Activated CD4-positive, alpha-beta T cell treated with anti-CD3 and anti-CD28 coated beads, Interleukin-2, amount 50 U/mL, for 1 hour (primary cell): Measurements from ENCODE around the gene TLL2.

Experiments used
- DNase-seq: peaks from one replicate; pipeline ENCODE4 v3.0.0-alpha.2; 2020

TLL2 gene

DNA sequence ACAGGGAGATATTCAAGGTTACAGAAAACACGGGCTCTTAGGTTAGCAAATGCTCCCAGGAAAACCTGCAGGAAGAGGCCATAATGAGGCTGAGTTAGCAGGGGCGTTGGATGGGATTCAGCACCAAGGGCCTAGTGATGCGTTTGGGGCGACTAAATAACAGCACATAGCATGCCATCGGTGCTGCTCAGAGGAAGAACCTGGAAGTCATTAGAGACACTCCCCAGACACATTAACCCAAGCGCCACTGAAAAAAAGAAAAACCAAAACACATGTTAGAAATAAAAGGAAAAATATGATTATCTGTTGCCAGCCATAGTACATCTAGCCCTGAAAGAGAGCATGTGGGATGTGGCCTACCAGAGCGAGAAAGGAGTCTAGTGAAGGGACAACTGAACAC, 126.1 kb downstream of the TLL2 start:
- DNase-seq: no peak

DNA sequence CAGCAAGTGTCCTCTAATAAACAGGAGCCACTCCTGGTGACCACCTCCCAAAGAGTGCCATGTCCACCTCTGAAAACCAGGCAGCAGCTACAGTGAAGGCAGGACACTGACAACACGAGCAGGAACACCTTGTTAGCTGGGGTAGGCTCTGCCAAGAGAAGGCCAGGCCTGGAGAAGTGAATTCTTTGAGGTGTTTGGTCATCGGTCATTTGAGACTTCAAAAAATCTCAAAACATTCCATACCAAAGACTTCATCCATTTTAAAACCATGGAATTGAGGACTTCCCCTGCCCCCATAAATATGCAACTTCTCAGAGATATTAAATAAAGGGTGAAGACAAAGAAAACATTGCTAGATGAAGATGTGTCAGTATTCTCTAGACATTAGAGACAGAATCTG, 126.6 kb downstream of the TLL2 start:
- no peak for DNase-seq

DNA sequence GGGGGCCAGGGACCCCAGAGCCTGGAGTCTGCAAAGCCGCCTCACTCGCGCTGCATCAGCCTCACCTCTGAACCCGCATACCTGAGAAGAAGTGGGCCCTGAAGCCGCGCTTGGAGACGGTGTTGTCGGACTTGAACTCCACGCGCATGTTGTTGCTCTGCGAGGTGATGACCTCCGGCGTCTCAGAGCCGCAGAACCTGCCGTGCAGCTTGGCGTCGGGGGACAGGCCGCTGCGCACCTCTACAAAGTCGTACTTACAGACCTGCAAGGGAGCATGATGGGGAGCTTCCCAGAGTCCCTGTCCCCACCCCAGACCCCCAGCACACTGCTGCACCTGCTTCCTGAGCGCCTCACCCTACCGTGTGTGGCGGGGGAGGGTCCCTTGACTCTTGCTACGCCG, 129.2 kb downstream of the TLL2 start:
- no peak for DNase-seq

DNA sequence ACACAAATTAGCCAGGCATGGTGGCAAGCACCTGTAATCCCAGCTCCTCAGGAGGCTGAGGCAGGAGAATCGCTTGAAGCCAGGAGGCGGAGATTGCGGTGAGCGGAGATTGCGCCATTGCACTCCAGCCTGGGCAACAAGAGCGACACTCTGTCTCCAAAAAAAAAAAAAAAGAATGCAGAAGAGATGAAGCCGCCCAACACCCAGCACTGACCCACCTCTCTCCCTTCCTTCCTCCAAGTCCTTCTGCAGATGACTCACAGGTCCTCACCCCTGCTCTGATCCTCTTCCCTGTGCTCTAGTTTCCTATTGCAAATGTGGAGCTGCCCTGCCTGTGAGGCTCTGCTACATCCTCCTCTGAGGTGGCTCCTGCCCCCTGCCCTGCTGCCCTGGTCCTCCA, 132.9 kb downstream of the TLL2 start:
- no peak for DNase-seq

DNA sequence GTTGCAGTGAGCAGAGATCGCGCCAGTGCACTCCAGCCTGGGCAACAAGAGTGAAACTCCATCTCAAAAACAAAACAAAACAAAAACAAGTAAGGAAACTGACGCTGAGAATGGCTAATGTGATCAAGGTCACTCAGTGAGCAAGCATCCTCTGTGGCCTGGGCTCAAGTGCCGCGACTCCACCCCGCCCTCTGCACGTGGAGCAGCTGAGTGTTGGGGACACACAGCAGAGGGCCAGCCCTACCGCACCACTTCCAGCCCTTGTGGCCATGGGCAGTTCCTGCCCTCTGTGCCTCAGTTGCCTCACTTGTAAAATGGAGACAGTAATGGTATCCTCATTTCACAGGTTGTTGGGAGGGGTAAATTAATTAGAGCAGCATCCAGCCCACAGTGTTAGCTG, 134.0 kb downstream of the TLL2 start:
- DNase-seq: no peak

DNA sequence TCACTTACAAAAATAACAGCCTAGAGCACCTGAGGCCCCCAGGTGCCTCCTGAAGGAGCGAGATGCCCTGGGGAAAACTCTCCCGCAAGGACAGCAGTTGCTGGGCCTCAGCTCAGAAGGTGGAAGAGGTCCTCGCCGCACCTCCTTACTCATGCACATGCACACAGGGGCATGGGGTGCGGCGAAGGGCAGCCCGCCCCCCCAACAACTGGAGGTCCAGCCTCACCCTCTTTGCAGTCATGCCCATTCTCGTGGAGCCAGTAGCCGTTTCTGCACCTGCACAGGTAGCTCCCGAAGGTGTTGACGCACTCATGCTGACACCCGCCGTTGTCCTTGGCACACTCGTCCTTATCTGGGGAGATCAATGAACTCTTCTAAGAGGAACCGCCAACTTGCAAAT, 135.0 kb downstream of the TLL2 start:
- no peak for DNase-seq

DNA sequence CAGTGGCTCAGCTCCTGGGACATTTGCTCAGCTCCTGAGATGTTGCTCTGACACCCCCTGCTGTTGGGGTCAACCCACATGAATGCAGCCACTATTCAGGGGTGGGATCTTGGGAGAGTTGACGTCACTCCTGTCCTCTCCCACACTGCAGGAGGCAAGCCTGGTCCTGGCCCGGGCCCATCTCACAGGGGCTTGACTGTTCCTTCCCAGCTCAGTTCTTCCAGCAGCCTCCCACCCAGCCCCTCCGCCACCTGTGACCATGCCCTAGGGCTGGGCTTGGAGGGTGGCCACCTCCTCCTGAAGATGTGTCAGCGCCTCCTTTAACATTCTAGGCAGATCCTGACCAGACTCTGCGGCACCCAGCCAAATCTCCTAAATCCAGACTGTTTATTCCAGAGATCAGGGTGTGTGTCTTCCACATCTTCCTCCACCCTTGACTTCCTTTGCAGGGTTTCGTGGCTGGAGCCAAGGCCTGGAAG, 135.9 kb downstream of the TLL2 start:
- no peak for DNase-seq

DNA sequence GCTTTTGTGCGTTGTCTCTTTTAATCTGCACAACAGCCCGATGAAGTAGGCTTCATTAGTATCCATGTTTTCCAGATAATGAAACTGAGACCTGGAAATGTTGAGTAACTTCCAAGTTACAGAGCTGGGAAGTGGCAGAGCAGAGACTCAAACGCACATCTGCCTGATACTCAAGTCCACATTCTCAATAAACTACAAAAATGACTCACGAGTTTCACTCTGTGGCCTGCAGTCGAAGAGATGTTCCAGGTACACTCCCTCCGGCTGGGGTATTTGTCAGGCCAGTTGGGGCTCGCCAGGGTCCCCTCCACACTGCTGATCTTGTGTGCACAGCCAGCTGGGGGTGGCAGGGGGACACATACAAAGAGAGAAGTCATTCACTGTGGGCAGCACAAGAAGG, 137.2 kb downstream of the TLL2 start:
- DNase-seq: no peak

DNA sequence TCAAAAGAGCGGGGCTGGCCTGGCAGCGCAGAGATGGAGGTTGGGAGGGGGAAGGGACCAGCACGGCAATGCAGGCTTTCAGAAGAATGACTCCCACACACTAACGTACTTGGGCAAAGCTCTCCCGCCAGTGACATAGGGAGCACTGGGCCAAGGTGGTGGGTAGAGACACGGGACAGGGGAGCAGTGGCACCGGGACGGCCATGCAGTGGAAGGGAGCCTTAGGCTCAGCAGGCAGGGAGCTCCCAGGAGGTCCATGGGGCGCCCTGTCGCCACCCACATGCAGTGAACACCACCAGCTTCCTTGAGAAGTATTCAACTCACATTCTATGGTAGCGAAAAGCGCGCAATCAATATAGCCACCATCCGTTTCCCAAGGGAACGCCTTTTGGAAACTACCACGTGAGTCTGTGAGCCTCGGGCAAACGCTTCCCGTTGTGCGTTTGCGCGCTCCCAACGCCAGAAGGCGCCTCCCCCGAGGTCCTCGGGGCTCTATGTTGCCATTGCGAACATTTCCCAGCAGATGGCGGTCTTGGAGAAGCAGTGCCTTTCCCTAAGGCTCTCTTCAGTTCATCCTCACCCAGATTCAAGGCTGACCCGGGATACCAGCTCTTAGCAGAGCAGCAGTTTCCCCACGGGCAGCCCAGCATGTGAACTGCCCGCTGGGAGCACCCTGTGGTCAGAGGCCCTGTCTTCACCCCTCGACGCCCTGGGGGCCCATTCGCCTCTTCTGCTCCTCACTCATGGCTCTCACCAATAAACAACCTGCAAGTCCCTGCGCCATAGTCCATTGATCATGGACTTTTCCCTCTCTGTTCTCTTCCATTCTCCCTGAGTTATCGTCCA, 138.5 kb downstream of the TLL2 start:
- peak; percentile 67 for DNase-seq

DNA sequence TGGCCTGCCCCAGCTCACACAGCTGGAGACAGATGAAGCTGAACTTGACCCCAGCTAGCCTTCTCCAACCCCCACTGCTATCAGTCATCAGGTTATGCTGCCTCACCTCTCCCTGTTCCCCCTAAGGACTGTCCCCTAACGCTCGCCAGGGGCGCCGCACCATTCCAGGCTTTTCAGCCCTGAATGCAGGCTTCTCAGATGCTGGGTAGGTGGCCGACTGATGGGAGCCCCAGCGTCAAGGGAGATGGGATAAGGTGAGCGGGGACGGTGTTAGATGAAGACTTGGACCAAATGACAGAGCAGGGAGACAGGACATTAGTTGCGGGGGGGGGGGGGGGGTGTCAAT, 139.1 kb downstream of the TLL2 start:
- no peak for DNase-seq

DNA sequence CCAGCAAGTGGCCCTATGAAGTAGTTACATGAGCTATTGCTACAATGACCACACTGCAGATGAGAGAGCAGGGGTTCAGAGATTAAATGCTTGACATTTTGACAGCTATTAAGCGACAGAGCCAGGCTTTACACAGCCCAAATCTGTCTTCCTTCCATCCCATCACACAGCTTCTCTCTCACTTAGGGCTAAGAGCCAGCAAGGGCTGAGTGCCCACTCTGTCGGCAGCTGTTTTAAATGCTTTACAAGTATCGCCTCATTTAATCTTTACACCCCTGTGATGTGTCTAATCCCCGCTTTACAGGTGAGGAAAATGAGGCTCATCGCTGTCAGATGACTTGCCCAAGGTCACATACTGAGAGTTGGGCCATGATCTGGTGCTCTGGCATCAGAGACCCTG, 139.7 kb downstream of the TLL2 start:
- DNase-seq: no peak

DNA sequence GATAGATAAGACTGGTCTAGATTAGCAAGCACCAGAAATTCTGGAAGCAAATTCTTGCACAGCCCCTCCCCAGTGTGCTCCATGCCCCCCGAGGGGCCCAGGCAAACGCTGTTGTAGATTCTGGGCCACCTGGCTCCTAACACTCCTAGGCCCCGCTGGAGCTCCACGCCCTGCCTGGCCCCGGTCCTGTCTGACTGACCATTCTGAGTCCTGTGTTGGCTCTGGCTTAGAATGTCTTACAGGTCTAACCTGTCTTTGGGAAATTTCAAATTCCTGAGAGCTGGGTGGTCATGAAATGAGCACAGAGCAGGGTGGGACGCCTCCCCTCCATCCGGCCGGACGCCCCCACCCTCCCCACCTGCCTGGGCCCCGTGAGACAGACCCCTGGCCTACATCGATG, 142.4 kb downstream of the TLL2 start:
- DNase-seq: no peak

DNA sequence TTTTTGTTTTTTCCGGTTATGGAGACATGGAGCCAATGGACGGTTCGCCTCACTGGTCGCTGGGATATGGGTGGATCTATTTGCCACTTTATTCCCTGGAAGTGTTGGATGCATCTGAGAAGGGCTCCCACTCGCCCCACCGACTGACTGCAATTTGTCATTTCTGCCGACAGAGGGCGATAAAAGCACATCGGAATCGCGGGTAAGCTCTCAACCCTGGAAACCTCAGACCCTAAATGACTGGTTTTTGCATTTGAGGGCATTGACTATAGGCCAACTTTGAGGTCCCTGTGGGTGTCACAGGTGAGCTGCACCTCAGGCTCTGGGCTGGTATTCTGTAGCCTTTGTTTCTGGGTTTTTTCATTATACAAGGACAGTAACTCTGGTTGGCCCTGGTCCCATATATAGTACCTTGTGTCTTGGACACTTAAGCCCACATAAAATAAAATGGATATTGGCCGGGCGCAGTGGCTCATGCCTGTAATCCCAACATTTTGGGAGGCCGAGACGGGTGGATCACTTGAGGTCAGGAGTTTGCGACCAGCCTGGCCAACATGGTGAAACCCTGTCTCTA, 143.1 kb downstream of the TLL2 start:
- peak; percentile 44 for DNase-seq

DNA sequence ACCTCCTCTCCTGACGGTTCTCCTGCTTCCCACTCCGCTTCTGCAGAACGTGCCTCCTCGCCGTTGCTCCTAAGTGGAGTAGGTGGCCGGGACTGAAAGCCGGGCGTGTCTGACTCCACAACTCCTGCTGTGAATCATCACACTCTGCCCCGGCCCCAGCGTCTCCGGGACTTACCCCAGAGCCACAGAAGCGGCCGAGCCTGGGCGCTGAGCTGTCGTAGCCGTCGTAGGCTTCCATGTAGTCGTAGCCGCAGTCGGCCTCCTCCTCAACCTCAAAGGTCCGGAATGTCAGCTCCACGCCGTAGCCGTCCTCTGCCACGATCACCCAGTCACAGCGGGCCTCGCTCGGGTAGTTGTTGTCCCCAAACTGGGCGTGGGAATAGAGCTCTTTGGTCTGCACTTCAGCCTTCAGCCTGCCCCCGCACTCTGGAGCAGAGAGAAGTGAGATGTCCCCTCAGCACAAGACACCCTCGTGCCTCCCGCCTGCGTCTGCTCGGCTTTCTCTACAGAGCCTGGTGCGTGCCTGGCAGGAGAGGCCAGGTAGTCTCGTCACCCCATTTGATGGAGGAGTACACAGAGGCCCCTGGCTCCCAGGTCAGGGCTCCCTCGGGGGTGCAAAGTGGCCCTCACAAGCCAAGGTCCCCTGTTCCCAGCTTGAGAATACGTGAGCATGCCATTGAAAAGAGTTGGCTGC, 143.7 kb downstream of the TLL2 start:
- no peak for DNase-seq

DNA sequence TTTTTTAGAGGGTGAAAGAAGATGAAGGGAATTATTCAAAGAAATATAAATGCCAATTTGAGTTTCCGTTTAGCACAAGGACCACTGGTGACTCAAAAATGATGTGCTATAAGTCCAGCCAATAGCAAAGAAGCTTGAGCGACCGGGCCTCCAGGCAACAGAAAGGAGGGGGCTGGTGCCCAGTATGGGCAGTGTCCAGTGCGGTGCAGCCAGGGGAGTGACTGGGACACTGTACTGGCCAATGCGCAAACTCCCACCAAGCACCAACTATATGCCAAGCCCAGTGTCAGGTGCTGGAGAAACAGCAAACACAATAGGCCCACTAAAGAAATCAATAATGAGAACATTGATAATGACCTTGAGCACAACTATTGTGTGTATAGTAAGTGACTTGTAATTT, 144.8 kb downstream of the TLL2 start:
- no peak for DNase-seq

DNA sequence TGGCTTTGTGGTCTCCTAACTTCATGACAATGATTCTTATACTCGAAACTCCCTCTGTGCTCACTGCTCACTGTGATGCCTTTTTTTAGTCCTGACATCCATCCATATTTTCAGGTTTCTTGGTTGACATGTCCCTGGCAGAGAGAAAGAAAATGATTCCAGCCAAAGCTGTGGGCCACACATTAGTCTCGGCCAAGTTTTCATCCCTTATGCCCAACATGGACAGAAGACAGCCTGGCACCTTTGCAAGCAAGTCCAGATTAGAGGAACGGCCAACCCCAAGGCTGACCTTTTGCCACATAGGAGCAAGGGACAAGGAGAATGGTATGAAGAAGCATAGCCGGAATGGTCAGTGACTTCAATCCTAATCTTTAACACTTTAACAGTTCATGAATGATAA, 146.3 kb downstream of the TLL2 start:
- DNase-seq: no peak

DNA sequence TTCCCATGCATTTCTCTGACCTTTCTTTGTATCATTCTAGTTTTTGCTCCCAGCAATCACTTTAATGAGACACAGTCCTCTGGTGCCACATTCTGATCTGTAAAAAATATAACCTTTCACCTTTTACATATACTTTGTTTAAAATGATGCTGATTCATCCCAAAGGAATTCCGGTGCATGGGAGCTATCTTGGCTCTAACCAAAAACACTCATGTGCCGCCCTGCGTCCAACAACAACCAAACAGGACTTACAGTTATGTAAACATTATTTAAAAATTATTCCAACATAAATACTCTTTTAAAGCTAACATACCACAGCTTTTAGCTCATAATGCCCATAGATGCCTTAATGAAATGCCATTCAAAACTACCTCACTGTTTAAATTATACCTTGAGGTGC, 147.2 kb downstream of the TLL2 start:
- no peak for DNase-seq

DNA sequence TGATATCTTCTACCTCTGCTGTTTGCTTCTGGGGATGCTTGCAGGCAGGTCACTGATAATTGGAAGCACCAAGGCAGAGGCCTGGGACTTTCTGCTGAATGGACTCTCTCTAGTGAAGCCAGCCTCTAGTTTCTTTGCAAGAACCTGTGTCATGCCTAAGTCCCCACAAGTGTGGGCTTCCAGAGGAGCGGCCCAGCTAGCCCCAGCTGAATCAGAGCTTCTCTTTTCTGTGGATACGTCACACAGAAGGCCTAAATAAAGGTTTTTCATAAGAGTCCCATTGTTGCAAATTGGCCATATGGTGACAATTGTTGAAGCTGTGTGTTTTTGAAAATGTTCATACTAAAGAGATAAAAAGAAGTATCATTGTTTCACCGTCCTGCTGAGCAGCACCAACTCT, 148.2 kb downstream of the TLL2 start:
- DNase-seq: no peak

DNA sequence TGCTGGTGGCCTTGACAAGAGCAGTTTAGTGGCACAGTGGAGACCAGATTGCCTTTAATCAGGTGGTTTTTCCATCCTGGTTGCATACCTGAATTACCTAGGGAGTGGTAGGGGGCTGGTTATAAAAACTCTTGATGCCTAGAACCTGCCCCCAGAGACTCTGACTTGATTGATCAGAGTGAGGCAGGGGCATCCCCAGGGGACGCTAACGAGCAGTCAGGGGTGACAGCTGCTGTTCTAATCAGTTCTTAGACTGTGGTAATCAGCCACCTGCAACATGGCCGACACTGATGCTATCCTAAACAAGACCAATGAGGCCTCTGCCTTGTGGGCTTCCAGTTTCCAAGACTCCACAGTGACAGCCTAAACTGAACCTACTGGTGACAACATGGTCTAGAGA, 153.0 kb downstream of the TLL2 start:
- DNase-seq: no peak

DNA sequence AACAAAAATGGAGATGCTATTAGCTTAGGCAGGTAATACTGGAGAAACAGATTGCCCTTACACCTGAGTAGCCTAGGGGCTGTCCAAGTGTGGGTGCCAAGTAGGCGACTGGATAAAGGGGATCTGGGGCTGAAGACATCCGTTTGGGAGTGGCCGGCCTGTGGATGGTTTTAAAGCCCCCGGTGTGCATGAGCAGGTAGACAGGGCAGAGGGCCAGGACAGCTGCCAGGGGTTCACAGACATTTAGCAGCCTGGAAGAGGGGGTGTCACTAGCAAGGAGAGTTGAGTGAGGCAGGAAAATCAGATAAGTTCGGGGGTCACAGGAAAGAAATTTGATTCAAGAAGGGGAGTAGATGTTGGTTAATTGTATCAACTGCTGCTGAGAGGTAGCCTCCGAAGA, 153.4 kb downstream of the TLL2 start:
- no peak for DNase-seq

DNA sequence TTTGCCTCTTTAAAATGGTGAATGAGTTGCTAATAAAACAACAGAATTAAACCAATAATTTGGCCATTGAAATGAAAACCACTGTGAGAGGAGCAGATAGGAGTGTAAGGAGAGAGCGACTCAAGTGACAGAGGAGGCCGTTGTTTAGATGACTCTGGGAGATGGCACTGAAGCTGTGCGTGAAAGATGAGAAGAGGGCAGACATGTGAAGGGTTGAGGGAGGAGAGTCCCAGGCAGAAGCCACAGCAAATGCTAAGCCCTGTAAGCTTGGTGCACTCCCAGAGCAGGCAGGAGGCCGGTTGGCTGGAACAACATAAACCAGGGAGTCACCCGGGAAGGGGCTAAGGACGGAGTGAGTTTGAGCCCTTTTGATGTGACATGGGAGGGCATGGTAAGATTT, 154.1 kb downstream of the TLL2 start:
- no peak for DNase-seq

DNA sequence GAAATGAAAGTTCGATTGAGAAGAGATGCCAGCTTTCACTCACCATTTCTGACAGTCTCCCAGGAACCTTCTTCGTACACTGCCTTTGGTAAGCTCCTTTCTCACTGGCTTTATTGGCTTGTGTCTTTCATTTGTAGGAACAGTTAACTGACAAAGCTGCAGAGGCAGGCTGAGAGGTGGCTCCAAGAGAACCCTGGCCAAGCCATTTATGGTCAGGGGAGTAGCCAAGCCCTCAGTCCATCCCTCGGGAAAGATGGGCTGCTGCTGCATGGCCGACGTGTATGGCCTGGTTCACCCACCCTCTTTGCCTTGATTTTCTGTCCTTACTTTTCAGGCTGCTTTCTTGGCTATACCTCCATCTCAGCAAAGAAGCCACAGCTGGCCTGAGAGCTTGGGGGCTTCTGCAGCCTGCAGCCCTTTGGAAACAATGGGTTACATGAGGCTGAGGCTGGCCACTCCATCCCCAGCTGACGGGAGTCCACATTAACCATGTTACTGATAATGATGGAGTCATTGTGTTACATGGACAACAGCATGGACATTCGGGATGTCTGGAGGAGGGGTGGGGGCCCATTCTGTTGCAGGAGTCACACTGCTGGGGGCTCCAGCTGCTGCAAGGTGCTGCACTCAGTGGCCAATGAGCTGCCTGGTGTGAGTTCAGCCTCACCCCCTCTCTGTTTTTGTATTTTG, 154.7 kb downstream of the TLL2 start, which contains the start of gene OPALIN:
Gene OPALIN (minus strand): TSS at position 152 of the 690 bp plus-strand sequence. CDS start 106 bp downstream, at position 46.
- no peak for DNase-seq

DNA sequence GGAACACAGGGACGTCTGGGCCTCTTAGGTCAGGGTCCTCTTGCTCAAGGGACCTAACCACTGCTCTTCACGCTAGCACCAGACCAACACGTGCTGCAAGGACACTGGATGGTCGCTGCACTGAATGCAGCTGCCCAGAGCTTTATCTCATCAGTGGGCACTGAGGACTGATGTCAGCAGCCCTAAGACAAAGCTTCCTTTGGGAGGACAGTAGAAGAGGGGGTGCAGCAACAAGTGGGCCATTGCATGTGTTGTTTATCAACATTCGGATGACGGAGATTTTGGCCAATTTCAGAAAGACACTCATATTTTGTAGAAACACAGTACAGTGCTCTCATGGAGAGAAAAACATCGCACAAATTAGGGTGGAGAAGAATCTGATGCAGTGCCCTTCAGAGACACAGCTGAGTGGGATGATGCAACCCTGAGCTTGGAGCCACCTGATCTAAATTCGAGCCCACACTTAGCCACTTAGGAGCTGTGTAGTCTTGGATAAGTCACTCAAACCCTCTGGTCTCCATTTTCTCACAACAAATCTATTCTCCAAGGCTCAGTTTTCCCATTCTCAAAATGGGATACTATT, 156.6 kb downstream of the TLL2 start:
- no peak for DNase-seq
